Eye (tissue), 1 donor: ENCODE data around the gene PLGRKT.
"Not testable (repeated sequence)": the region's sequence is repeated elsewhere in the genome, so short reads cannot be mapped to it uniquely, and the experiment has no call there.

ENCODE experiments used
- DNase-seq: peaks from one replicate; pipeline ENCODE4 v3.0.0-alpha.2; 2015

PLGRKT gene

DNA sequence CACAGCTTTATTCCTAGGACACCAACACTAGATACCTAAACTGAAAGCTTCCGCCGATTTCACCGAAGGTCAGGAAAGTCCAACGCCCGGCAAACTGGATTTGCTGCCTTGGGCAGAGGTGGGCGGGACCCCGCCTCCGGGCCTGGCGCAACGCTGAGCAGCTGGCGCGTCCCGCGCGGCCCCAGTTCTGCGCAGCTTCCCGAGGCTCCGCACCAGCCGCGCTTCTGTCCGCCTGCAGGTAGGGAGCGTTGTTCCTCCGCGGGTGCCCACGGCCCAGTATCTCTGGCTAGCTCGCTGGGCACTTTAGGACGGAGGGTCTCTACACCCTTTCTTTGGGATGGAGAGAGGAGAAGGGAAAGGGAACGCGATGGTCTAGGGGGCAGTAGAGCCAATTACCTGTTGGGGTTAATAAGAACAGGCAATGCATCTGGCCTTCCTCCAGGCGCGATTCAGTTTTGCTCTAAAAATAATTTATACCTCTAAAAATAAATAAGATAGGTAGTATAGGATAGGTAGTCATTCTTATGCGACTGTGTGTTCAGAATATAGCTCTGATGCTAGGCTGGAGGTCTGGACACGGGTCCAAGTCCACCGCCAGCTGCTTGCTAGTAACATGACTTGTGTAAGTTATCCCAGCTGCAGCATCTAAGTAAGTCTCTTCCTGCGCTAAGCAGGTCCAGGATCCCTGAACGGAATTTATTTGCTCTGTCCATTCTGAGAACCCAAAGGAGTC, 12.8 kb upstream of the PLGRKT start, which contains the start of gene CD274:
Gene CD274, plus strand, starts transcription at position 184 of the 733 bp plus-strand sequence. CDS start 5,572 bp downstream, outside the sequence.
- peak; percentile 88 for DNase-seq

DNA sequence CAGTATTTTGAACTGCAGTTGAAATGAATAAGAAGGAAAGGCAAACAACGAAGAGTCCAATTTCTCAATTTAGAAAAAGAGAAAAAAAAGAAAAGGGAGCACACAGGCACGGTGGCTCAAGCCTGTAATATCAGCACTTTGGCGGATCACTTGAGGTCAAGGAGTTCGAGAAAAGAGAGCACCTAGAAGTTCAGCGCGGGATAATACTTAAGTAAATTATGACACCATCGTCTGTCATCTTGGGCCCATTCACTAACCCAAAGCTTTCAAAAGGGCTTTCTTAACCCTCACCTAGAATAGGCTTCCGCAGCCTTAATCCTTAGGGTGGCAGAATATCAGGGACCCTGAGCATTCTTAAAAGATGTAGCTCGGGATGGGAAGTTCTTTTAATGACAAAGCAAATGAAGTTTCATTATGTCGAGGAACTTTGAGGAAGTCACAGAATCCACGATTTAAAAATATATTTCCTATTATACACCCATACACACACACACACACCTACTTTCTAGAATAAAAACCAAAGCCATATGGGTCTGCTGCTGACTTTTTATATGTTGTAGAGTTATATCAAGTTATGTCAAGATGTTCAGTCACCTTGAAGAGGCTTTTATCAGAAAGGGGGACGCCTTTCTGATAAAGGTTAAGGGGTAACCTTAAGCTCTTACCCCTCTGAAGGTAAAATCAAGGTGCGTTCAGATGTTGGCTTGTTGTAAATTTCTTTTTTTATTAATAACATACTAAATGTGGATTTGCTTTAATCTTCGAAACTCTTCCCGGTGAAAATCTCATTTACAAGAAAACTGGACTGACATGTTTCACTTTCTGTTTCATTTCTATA, 12.0 kb upstream of the PLGRKT start:
- no peak for DNase-seq

DNA sequence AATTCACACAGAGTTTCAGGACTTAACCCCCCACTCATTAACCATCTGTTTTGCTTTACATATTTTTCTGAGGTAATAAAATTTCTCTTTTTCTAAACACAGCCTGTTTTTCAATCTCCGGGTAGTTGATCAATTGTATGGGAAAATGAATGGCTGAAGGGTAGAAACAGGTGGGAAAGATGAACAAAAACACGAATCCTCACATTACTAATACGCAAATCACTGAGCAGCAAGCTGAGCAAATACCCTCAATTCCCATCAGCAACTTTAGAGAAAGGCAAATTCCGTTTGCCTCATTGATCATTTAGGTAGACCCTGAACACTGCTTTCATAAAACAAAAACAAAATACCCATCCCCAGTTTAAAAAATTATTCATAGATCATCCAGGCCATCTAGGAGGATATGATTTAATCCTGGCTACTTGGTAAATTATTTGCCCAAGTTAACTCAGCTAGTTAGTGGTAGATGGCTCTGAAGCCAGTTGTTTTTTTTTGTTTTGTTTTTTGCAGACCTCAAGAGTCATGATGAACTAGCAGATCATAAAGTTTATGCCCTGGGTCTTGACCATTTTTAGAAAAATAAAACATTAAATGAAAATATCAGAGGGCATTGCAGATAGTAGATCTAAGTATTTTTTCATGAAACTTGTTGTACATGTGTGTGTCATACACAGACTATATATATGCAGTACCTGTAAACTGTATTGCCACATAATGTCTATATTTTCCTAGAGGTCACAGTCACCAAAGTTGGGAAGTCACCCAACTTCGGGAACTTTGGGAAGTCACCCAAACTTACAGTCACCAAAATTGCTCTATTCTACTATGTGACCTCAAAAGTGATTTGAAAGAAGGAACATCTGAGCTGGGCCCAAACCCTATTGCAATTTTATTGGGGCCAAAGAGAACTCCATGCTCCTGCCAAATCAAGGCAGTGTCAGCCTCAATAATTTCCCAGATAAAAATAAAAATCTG, 11.0 kb upstream of the PLGRKT start:
- no peak for DNase-seq

DNA sequence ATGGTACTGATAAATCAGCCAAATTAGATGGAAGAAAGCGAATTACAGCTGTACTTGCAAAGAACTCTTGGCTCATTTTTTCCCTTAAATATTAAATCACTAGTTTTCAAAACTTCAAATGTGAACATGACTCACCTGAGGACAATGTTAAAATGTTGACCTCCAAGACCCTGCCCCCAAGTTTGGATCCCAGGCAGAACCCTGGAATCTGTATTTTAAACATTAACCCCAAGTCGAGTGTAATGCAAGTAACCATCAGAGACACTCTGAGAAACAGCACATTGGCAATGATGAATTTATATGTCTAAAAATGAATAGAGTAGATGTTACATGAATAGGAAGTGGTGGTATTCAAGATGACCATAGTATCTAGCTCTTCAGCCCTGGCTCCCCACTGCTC, 10.3 kb upstream of the PLGRKT start:
- DNase-seq: no peak

DNA sequence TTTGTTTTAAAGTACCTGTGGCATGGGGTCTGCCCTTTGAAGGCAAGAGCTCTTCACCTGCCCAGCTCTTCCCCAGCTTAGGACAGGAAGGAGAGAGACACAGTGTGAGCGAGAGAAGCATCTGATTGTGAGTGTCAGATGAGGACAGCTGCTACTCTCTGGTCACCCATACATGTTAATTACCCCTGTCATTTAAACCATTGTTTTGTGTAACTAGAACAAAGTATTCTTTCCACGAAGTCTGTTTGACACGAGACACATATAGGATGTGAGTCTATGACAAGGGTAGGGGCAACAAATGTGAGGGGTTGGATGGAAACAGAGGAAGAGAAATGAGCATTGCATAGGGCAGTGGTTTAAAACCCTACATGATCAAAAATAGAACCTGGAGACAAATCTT, 9.6 kb upstream of the PLGRKT start:
- no peak for DNase-seq

DNA sequence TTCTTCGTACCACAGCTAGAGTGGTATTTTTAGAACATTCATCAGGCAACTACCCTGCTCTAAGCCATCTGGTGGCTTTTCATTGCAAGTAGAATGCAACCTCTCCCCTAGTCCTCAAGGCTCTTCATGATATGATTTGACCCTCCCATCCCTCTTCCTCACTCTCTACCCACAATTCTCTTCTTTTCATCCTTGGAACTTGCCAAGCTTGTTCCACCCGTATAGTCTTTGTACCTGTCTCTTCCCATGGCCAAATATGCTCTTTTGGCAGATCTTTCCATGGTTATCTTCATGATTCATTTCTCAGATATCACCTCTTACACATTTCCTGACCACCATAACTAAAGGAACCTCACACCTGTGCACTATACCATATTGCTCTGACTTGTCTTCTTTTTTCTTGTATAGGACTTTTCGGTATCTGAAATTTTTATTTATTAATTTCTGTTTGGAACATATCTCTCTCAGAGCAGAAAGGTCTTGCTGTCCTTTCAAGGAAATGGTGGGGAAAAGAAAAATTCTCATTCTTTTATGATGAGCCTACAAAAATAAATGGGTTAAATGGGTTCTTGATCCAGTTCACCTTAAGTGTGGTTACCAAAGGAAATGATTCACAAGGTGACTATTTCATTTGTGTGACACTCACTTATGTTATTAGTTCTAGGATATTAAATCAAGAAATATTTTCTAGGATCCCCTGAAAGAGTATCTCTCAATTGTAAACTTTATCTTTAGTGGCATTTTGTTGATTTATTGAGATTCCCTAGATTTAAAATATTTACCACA, 8.9 kb upstream of the PLGRKT start:
- no peak for DNase-seq

DNA sequence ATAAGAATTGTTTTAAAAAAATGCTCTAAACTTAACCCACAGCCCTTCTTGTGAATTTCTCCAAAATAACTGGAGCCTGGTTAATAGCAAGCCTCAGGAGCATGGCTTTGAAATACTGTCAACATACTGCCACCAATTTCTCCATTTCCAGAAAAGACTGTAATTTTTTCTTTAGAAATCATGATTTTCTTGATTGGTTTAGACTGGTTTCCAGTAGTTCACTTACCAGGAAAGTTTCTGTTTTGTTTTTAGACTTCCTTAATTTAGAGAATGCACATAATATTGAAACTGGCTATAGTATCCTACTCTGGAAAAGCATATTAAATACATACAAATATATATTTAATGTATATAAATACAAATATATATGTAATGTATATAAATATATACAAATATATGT, 8.2 kb upstream of the PLGRKT start:
- no peak for DNase-seq

DNA sequence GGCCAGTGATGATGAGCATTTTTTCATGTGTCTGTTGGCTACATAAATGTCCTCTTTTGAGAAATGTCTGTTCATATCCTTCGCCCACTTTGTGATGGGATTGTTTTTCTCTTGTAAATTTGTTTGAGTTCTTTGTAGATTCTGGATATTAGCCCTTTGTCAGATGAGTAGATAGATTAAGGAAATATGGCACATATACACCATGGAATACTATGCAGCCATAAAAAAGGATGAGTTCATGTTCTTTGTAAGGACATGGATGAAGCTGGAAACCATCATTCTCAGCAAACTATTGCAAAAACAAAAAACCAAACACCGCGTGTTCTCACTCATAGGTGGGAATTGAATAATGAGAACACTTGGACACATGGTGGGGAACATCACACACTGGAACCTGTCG, 7.4 kb upstream of the PLGRKT start:
- DNase-seq: not testable (repeated sequence)

DNA sequence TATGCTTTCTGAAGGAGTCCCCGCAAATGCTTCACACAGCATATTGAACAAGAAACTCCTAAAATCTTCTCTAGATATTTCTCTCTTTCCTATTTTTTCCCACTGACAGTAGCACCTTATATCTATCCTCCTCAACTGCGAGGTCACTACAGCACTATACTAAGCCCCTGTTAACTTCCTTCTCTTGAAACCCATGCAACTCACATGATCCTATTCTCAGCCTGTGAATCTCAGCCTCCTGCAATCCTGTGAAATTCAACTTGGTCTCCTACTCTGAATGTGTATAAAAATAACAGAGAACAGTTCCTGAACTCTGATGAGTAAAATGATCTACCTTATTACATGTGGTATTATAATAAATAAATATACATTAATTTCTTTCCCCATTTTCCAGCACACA, 6.1 kb upstream of the PLGRKT start:
- DNase-seq: no peak

DNA sequence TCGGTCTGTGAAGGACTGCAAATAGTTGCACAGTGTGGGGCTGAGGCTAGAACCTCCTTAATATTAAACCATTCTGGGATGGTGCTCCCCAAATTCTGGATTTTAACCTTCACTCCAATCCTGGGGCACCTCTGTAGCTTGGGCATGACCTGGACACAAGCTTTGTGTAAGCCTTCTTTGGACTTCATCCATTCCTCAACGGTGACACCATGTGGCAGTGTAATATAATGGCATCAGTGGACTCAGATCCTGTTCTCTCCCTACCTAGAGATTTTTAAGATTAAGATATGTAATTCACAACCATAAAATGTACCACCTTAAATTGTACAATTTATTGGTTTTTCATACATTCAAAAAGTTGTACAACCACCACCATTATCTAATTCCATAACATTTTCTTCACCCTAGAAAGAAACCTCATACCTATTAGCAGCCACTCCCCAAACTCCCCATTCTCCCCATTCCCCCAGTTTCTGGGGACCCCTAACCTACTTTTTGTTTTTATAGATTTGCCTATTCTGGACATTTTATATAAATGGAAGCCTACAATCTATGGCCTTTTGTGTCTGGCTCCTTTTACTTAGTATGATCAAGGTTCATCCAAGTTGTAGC, 4.8 kb upstream of the PLGRKT start:
- peak; percentile 68 for DNase-seq

GRCh38 chr9:5441043-5441442, 3.3 kb upstream of the PLGRKT start:
- DNase-seq: no peak

DNA sequence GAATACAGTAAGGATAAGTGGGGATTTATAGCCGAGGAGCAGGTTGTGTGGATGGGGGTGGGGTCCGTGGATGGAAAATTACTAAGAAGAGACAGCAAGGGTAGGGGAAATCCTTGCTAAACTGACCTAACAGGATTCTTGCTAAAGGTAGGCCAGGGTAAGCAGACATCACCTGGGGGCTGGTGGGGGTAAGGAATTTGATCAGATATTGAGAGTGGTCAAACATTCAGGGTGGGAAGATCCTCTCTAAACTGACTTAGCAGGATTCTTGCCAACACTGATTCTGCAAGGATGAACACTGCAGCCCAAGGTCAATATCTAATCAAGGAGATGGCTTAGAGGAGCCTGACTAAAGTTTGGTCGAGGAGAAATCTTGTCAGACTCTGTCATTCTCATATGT, 2.7 kb upstream of the PLGRKT start:
- no peak for DNase-seq

- DNase-seq: peak; percentile 3
These were observed 807 bp upstream of the PLGRKT start for GRCh38 chr9:5438301-5439162.

- no peak for DNase-seq
These were observed 1.3 kb downstream of the PLGRKT start for GRCh38 chr9:5436441-5436840.

DNA sequence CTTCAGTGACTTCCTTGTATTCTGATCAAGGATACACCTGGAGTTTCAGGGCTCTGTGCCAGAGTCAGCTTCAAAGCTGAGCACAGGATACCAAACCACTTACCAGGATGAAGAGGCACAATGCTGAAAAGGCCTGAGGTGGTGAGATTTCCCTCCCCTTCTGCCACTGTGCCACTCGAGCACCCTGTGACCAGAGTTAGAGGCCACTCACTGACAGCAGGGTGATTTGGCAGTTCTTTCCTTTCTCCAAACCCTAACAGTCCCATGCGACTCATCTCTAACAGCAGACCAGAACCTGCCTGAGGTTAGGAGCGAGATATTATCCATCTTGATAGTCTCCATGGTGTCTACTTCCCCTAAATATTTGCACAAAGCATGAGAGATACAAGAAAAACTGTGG, 1.8 kb downstream of the PLGRKT start:
- DNase-seq: no peak

- DNase-seq: not testable (repeated sequence)
These were observed 3.6 kb downstream of the PLGRKT start for GRCh38 chr9:5433841-5434810.

DNA sequence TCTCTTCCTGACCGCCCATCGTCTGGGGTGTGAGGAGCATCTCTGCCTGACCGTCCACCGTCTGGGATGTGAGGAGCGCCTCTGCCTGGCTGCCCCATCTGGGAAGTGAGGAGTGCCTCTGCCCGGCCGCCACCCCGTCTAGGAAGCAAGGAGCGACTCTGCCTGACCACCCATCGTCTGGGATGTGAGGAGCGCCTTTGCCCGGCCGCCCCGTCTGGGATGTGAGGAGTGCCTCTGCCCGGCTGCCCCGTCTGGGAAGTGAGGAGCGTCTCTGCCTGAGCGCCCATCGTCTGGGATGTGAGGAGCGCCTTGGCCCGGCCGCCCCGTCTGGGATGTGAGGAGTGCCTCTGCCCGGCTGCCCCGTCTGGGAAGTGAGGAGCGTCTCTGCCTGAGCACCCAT, 4.4 kb downstream of the PLGRKT start:
- DNase-seq: not testable (repeated sequence)

DNA sequence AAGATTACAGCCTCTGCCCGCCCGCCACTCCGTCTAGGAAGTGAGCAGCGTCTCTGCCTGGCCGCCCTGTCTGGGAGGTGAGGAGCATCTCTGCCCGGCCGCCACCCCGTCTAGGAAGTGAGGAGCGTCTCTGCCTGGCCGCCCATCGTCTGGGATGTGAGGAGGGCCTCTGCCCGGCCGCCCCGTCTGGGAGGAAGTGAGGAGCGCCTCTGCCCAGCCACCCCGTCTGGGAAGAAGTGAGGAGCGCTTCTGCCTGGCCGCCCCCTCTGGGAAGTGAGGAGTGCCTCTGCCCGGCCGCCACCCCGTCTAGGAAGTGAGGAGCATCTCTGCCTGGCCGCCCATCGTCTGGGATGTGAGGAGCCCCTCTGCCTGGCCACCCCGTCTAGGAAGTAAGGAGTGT, 4.8 kb downstream of the PLGRKT start:
- not testable (repeated sequence) for DNase-seq

DNA sequence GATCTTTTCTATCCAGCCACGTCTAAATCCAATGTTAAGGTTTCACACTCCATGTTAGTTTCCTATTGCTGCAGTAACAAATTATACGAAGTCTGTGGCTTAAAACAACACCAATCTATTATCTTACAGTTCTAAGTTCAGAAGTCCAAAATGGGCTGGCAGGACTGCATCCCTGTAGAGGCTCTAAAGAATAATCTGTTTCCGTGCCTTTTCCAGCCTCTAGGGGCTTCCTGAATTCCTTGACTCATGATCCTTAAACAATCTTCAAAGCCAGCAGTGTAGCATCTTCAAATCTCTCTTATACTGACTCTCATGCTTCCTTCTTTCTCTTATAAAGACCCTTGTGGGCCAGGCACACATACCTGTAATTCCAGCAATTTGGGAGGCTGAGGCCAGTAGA, 6.8 kb downstream of the PLGRKT start:
- no peak for DNase-seq
